GM19328 (cell line): Measurements from ENCODE around the gene PARVG.
"Not testable (repeated sequence)": the region's sequence is repeated elsewhere in the genome, so short reads cannot be mapped to it uniquely, and the experiment has no call there.

Source experiments
- ATAC-seq: cut with Tn5 transposase; IDR thresholded peaks from one replicate; pipeline ENCODE4 v1.9.1; 2021; ENCODE audit warnings: mild to moderate bottlenecking, moderate library complexity; ENCODE audit not compliant: unreplicated experiment

Gene PARVG

GRCh38 chr22:44237290-44237689 lies 56.6 kb downstream of the PARVG start:
- ATAC-seq: no peak

GRCh38 chr22:44241121-44241520 lies 60.4 kb downstream of the PARVG start:
- ATAC-seq: not testable (repeated sequence)

- no peak for ATAC-seq
Measured at GRCh38 chr22:44242946-44243724, 62.4 kb downstream of the PARVG start.

- no peak for ATAC-seq
Measured at GRCh38 chr22:44243761-44244160, 63.0 kb downstream of the PARVG start.

- ATAC-seq: no peak
Measured at GRCh38 chr22:44244265-44244822, 63.6 kb downstream of the PARVG start.

- ATAC-seq: no peak
Measured at GRCh38 chr22:44245438-44245837, 64.7 kb downstream of the PARVG start.

GRCh38 chr22:44245867-44246266 lies 65.1 kb downstream of the PARVG start:
- ATAC-seq: no peak

GRCh38 chr22:44246615-44247326 lies 66.0 kb downstream of the PARVG start:
- no peak for ATAC-seq

GRCh38 chr22:44247346-44247745 lies 66.6 kb downstream of the PARVG start:
- ATAC-seq: no peak

- no peak for ATAC-seq
Measured at GRCh38 chr22:44247923-44248892, 67.5 kb downstream of the PARVG start.

GRCh38 chr22:44248926-44249325 lies 68.2 kb downstream of the PARVG start:
- ATAC-seq: no peak

- ATAC-seq: no peak
Measured at GRCh38 chr22:44249376-44250147, 68.8 kb downstream of the PARVG start.

GRCh38 chr22:44254811-44255210 lies 74.1 kb downstream of the PARVG start:
- no peak for ATAC-seq

- no peak for ATAC-seq
Measured at GRCh38 chr22:44256085-44256484, 75.4 kb downstream of the PARVG start.

GRCh38 chr22:44256556-44257485 lies 76.1 kb downstream of the PARVG start:
- ATAC-seq: no peak
